ENCODE results near the gene METTL9.
"Not testable (repeated sequence)": the region's sequence is repeated elsewhere in the genome, so short reads cannot be mapped to it uniquely, and the experiment has no call there.

The METTL9 gene

DNA sequence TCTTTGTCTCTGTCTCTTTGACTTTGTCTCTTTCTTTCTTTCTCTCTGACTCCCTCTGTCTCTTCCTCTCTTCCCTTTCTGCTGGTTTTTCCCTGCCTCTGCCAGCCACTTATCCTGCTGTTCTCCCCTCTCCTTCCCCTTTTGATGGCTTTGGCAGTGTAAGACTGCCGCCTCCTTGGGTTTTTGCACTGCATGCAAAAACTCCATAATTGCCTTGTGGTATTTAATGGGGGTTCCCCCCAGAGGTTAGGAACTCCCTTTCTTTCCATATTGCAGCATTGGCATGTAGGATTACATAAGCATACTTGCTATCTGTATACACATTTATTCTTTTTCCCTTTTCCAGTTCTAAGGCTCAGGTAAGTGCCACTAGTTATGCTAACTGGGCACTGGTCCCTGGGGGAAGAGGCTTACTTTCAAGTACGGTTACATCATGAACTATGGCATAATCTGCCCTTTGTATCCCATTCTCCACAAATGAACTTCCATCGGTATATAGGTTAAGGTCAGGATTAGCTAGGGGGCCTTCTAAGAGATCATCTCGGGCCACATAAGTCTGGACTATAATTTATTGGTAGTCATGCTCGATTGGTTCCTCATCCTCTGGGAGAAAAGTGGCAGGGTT, 32.7 kb downstream of the METTL9 start:
- not testable (repeated sequence) for H3K27ac ChIP-seq; H3K4me3 ChIP-seq (ENCODE audit: low read depth, low read length); H3K27me3 ChIP-seq (ENCODE audit: insufficient read depth, low read depth, severe bottlenecking); DNase-seq; H3K9me3 ChIP-seq (ENCODE audit: severe bottlenecking)
- H3K36me3 ChIP-seq, result peaks cover 28% of the 10 kb centered on the region

DNA sequence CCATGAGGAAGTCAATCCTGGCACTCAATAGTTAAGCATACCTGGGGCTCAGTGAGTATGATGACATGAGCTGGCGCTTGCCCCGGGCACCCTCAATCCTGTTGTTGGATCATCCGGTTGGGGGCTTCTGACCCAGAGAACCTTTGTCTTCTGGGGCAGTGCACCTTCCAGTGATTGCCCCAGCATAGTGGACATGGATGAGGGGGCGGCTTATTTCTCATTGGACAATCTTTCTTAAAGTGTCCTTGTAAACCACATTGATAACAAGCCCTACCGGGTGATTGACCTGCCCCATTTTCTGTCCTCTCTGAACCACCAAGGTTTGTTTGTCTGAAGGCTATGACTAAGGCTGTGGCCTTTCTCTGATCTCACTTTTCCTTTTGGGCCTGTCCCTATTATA, 34.8 kb downstream of the METTL9 start:
- H3K9me3 ChIP-seq (ENCODE audit: severe bottlenecking), result peaks cover 9% of the 10 kb centered on the region
- no peak for DNase-seq
- H3K27me3 ChIP-seq (ENCODE audit: insufficient read depth, low read depth, severe bottlenecking), result no peaks in the 10 kb centered on the region
- peaks cover 14% of the 10 kb centered on the region for H3K36me3 ChIP-seq
- no peak overlapping the region for H3K27ac ChIP-seq
- TF ChIP-seq, protein P1, sequence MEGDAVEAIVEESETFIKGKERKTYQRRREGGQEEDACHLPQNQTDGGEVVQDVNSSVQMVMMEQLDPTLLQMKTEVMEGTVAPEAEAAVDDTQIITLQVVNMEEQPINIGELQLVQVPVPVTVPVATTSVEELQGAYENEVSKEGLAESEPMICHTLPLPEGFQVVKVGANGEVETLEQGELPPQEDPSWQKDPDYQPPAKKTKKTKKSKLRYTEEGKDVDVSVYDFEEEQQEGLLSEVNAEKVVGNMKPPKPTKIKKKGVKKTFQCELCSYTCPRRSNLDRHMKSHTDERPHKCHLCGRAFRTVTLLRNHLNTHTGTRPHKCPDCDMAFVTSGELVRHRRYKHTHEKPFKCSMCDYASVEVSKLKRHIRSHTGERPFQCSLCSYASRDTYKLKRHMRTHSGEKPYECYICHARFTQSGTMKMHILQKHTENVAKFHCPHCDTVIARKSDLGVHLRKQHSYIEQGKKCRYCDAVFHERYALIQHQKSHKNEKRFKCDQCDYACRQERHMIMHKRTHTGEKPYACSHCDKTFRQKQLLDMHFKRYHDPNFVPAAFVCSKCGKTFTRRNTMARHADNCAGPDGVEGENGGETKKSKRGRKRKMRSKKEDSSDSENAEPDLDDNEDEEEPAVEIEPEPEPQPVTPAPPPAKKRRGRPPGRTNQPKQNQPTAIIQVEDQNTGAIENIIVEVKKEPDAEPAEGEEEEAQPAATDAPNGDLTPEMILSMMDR (IDR thresholded peaks at IDR 0.05; ENCODE audit: low read depth, low read length), result no peak
- H3K4me3 ChIP-seq (ENCODE audit: low read depth, low read length), result no peak overlapping the region

DNA sequence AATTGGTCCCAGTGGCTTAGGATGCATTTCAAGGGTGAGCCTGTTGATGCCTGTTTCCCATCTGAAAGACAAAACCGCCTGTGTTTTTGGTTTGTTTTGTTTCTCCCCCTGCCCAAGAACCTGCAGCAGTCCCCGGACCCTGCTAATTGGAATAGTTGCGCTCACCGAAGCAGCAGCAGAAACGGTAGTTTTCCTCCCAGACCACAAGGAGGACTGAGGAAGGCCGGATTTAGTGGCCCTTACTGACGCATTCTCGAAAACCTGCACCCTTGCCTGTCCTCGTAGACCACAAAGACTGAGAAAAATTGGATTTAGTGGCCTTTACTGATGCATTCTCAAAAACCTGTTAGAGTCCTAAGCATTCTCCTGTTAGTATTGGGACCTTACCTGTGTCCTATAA, 36.3 kb downstream of the METTL9 start:
- H3K4me3 ChIP-seq (ENCODE audit: low read depth, low read length); H3K9me3 ChIP-seq (ENCODE audit: severe bottlenecking); H3K27ac ChIP-seq; H3K27me3 ChIP-seq (ENCODE audit: insufficient read depth, low read depth, severe bottlenecking); H3K36me3 ChIP-seq; DNase-seq: not testable (repeated sequence)

DNA sequence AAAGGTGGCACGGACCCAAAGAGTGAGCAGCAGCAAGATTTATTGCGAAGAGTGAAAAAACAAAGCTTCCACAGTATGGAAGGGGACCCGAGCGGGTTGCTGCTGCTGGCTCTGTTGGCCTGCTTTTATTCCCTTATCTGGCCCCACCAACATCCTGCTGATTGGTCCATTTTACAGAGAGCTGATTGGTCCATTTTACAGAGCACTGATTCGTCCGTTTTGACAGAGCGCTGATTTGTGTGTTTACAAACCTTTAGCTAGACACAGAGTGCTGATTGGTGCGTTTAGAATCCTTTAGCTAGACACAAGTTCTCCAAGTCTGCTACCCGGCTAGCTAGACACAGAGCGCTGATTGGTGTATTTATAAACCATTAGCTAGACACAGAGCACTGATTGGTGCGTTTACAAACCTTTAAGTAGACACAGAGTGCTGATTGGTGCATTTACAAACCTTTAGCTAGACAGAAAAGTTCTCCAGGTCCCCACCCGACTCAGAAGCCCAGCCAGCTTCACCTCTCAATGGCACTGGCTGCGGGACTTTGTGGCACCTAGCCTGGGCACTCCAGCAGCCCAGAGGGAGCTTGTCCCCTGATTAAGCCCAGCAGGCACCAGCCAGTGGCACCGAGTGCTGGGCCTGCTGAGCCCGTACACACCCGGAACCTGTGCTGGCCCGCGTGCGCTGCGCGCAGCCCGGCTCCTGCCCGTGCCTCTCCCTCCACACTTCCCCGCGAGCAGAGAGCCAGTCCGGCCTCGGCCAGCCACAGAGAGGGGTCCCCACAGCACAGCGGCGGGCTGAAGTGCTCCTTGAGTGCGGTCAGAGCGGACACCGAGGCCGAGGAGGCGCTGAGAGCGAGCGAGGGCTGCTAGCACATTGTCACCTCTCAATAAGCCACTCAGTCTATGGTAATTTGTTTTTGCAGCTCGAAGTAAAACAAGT, 37.9 kb downstream of the METTL9 start:
- H3K4me3 ChIP-seq (ENCODE audit: low read depth, low read length), result no peak overlapping the region
- H3K36me3 ChIP-seq, result no peaks in the 10 kb centered on the region; the same call in 1 of the 2 replicates
- TF ChIP-seq, protein P1 (IDR thresholded peaks at IDR 0.05; ENCODE audit: low read depth, low read length), result no peak
- H3K27ac ChIP-seq, result no peak overlapping the region
- H3K27me3 ChIP-seq (ENCODE audit: insufficient read depth, low read depth, severe bottlenecking), result no peaks in the 10 kb centered on the region
- H3K9me3 ChIP-seq (ENCODE audit: severe bottlenecking), result no peaks in the 10 kb centered on the region
- no peak for DNase-seq

DNA sequence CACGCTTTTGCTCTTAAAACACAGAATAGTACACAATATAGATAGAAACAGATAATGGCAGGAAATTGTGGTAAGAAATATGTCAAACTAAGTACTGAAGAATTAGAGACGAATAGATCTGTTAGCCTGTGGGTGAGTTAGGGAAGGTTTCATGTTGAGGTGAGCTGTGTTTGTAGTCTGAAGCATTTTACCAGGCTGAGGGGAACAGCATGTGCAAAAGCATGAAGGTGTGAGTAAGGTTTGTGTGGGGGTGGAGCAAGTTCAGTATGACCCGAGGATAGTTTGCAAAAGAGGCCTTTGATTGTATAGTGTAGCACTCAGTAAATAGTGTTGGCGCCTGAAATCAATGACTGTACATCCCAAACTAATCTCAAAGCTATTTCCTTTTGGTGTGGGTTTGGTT, 39.2 kb downstream of the METTL9 start:
- Histone ChIP-seq H3K36me3 (no peaks in the 10 kb centered on the region; the same call in 1 of the 2 replicates), H3K4me3 (ENCODE audit: low read depth, low read length) (no peak overlapping the region), H3K27me3 (ENCODE audit: insufficient read depth, low read depth, severe bottlenecking) (no peaks in the 10 kb centered on the region), H3K27ac (no peak overlapping the region), H3K9me3 (ENCODE audit: severe bottlenecking) (no peaks in the 10 kb centered on the region)
- TF ChIP-seq, protein P1 (IDR thresholded peaks at IDR 0.05; ENCODE audit: low read depth, low read length), result no peak
- DNase-seq, result no peak

DNA sequence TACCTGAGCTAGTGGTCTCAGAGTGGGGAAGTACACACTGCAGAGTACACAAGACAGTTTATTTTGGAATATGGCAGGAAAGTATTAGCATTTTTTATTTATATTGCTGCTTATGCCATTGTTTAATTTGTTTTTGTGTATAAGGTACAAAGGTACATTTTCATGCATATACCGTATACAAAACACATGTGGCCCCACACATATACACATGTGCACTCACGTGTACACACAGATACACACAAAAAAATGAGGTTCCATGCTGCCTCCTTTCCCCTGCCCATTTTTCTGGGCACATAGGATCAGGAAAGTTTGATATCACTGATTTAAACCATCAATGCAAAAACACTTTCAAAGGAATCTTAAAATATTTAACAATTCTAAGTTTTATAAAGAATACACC, 40.1 kb downstream of the METTL9 start:
- TF ChIP-seq, protein P1 (IDR thresholded peaks at IDR 0.05; ENCODE audit: low read depth, low read length), result no peak
- Histone ChIP-seq H3K9me3 (ENCODE audit: severe bottlenecking) (no peaks in the 10 kb centered on the region), H3K27me3 (ENCODE audit: insufficient read depth, low read depth, severe bottlenecking) (no peaks in the 10 kb centered on the region), H3K36me3 (no peaks in the 10 kb centered on the region; the same call in 1 of the 2 replicates), H3K27ac (no peak overlapping the region), H3K4me3 (ENCODE audit: low read depth, low read length) (no peak overlapping the region)
- no peak for DNase-seq

Data from WERI-Rb-1 (cell line).